HG03175 (cell line): Measurements from ENCODE around the gene LGI2.
"Not testable (repeated sequence)": the region's sequence is repeated elsewhere in the genome, so short reads cannot be mapped to it uniquely, and the experiment has no call there.

Source experiments
- ATAC-seq: cut with Tn5 transposase; IDR thresholded peaks from one replicate; pipeline ENCODE4 v1.9.1; 2021; ENCODE audit warnings: mild to moderate bottlenecking, moderate library complexity; ENCODE audit not compliant: unreplicated experiment

The LGI2 gene, protein sequence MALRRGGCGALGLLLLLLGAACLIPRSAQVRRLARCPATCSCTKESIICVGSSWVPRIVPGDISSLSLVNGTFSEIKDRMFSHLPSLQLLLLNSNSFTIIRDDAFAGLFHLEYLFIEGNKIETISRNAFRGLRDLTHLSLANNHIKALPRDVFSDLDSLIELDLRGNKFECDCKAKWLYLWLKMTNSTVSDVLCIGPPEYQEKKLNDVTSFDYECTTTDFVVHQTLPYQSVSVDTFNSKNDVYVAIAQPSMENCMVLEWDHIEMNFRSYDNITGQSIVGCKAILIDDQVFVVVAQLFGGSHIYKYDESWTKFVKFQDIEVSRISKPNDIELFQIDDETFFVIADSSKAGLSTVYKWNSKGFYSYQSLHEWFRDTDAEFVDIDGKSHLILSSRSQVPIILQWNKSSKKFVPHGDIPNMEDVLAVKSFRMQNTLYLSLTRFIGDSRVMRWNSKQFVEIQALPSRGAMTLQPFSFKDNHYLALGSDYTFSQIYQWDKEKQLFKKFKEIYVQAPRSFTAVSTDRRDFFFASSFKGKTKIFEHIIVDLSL

DNA sequence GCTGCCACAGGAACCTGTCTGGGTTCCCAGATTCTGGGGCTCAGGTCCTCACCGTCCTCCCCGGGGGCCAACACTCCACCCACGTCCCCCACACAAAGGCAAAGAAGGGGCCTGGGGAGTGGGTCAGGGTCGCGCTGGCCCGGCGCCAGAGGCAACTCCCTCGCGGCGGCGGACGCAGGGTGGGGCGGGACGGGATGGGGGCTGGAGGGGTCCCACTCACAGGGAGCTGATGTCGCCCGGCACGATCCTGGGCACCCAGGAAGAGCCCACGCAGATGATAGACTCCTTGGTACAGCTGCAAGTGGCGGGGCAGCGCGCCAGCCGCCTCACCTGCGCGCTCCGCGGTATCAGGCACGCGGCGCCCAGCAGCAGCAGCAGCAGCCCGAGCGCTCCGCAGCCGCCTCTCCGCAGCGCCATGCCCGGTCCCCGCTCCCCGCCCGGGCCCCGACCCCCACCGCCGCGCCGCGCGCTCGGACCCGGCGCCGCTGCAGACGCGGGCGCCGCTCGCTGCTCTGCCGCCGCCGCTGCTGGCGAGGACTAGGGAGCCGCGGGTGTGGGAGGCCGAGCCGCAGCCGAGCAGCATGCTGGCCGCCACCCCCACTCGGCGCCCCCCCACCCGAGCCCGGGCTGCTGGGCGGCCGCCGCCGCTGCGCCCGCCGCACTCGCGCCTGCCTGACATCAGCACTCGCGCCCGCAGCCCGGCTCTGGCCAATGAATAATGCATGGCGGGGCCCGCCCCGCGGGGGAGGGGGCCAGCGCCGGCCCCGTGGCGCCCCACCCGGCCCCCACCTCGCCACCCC lies at the start of gene LGI2:
Gene LGI2, minus strand, starts transcription at position 670 of the 800 bp plus-strand sequence. Its CDS starts 253 bp downstream, at position 417.
- no peak for ATAC-seq

DNA sequence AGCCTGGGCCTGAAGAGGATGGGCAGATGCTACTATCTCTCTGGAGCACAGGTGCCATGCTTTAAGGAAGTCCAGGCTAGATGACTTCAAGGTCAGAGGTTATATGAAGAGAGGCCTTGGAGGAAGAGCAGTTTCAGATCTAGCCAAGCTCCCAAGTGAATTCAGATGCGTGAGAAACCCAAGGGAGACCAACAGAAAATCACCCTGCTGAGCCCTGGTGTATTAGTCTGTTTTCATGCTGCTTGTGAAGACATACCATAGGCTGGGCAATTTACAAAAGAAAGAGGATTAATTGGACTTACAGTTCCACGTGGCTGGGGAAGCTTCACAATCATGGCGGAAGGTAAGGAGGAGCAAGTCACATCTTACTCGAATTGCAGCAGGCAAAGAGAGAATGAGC lies 47.8 kb upstream of the LGI2 start:
- ATAC-seq, result no peak

DNA sequence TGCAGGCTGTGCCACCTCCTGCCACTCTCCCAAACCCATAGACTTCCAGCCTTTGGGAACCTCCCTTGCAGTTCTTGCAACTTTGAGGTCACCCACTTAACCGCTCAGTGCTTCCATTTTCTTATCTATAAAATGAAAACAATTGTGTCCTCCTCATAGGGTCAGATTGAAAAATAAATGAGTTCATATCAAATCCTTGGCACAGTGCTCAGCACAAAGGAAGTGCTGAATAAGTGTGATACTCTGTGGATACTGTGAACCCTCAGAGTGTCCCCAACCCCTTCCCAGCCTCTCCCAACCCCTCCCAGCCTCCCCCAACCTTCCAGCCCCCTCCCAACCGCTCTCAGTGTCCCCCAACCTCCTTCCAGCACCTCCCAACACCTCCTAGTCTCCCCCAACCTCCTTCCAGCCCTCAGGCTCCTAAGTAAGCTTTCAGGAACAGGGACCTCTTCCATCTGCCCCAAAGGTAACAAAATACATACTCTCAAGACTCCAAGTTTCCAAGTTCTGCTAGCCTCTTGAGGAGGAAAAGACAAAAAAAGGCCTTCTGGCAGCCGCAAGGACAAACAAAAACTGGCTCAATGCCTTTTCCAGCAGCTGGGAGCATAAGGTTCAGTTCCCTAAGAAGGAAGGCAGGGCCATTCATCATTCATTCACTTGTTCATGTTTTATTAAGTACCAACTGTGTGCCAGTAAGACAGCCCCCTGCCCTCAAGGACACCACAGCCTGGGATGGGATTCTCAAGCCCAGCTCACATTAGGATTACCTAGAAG lies 46.1 kb upstream of the LGI2 start:
- ATAC-seq, result no peak

DNA sequence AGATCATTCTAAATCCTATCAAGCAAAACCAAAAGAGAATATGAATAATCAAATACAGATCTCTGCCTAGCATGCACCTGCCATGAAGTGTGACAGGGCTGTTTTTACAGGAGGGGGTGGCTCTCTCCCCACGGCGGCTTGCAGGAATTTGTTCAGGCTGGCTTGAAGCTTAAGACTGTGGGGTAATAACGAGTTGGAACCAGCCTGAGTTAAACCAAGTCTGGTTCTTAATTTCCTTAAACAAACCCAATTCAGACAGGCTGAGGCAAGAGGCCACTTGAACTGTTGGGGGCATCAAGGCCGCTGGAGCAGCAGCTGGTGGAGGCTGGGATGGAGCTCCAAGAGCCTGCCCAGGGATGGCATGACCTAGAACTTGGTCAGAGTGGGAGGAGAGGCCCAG lies 45.1 kb upstream of the LGI2 start:
- ATAC-seq, result no peak

DNA sequence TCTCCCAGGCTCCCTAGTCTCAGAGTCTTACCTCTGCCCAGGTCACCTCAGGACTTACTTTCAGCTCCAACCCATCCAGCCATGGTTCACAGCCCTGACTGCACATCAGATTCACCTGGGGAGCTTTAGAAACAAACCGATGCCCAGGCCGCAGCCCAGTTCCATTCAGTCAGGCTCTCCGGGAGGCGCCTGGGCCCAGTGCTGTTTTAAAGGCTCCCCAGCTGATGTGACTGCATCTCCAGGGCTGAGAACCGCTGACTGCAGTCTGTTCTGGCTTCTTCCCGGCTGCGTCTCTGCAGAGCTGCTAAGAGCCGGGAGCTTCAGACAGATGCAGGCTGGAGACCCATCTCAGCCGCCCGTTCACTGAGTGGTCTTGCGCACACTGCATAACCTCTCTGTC lies 44.4 kb upstream of the LGI2 start:
- no peak for ATAC-seq

DNA sequence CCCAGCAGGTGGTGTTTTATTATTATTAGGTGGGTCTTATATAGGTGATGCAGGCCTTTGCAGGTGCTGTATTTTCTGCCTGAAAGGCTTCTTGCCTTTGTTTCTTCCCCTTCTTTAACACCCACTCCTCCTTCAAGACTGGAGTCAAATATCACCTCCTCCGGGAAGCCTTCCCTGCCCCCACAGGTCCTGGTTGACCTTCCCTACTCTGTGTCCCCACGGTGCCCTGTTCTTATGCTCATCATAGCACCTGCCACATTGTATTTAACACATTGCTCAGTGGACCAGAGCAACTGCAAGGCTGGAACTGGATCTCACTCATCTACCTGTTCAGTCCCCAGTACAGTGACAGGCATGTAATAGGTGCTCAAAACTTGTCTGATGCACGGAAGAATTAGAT lies 39.8 kb upstream of the LGI2 start:
- ATAC-seq, result no peak

DNA sequence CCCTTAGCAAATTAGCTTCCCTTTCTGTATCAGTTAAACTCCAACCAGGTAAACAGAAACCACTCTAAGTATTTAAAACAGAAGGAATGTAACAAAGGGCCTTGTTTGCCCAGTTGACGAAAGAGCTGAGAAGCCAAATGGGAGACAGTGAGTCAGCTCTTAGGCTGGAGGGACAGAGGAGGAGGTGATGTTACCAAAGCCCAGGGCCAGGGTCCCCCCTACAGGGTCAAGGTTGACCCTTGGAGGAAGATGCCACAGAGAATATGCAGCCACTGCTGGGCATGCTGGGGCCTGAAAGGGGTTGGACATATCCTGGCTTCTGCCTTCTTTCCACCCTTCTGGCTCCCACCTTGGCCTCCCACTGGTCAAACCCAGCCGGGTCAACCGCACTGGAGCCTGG lies 38.3 kb upstream of the LGI2 start:
- no peak for ATAC-seq

DNA sequence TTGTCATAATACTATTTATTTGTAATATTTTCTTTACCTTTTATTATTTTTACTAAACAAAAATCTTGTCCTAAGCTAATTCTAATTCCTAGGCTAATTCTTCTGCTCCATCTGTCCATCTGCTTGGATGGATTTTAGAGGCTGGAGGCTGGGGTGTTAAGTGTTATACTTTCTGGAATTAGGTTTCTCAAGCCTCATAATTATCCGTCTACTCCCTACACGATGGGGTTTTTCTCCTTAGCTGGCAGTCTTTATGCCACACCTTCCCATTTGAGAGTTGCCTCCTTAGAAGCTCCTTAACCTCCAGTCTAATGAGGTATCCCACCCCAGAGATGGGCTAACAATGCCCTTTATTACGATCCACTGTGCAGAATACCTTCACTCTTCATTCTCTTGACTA lies 37.6 kb upstream of the LGI2 start:
- no peak for ATAC-seq

DNA sequence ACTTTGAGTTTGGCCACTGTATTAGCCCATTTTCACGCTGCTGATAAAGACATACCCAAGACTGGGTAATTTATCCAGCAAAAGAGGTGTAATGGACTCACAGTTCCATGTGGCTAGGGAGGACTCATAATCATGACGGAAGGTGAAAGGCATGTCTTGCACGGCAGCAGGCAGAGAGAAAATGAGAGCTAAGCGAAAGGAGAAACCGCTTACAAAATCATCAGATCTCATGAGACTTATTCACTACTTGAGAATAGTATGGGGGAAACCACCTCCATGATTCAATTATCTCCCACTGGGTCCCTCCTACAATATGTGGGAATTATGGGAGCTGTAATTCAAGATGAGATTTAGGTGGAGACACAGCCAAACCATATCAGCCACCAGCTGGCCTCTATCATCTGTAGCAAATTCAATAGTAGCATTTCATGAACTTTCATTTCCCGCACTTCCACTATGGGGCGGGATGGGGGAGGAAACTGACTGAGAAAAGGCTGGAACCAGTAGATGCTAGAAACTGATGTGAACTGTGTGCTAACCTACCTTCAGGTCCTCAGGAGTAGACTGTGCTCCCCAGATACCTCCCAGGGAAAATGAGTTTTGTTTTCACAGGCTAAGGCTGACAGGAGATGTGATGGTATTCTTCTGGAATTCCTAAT lies 35.3 kb upstream of the LGI2 start:
- ATAC-seq, result no peak

DNA sequence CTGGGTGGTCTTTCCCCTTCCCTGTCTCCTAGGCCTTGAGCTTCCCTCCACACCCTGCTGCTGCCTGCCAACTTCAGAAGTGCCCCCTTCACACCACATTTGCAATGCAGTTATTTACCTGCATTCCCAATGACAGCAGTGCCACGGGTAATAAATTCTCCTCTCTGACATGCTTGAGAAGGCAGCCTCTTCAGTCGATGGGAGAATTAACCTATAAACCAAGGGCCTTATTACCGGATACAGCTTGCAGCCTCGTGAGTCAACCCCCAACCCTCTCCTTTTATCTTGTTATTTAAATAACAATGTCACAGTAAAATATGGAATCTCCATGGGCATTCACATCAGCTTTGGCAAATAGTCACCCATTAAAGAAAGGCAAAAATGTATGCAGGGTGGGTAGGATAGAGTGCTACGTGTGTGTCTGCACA lies 34.7 kb upstream of the LGI2 start:
- ATAC-seq, result no peak

DNA sequence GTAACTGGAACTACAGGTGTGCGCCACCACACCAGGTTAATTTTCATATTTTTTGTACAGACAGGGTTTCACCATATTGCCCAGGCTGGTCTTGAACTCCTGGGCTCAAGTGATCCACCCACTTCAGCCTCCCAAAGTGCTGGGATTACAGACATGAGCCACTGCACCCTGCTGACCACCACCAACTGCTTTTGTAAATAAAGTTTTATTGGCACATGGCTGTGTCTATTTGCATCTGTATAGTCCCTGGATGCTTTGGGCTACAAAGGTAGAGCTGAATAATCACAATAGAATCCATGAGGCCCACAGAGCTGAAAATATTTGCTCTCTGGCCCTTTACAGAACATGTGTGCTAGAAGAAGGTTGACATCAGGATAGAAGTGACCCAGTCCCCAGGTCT lies 33.7 kb upstream of the LGI2 start:
- not testable (repeated sequence) for ATAC-seq

DNA sequence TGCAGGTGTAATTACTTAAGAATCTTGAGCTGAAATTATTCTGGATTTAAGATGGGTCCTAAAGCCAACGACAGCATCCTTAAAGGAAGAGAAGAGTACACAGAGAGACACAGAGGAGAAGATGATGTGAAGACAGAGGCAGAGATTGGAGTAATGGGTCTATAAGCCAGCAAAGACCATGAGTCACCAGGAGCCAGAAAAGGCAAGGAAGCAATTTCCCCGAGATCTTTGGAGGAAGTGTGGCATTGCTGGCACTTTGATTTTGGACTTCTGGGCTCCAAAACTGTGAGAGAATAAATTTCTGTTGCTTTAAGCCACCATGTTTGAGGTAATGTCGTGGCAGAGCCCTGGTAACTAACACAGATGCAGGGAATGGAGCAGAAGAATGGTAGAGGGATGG lies 32.4 kb upstream of the LGI2 start:
- ATAC-seq, result no peak

DNA sequence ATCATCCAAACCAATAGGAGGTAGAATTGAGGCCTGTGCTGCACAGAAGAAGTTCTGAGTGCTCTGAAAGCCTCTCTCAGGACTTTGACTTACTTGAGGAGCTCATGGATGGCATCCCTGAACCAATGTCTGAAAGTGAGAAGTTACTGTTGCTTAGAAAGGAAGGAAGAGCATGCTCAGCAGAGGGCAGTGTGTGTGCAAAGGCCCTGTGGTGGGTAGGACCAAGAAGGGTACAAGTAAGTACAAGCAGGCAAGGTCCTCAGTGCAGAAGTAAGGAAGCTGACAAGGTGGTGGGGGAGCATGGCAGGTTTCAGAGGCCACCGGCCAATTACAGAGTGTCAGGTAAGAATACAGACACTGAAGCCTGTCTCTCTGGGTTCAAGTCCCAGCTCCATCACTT lies 31.4 kb upstream of the LGI2 start:
- ATAC-seq, result no peak

DNA sequence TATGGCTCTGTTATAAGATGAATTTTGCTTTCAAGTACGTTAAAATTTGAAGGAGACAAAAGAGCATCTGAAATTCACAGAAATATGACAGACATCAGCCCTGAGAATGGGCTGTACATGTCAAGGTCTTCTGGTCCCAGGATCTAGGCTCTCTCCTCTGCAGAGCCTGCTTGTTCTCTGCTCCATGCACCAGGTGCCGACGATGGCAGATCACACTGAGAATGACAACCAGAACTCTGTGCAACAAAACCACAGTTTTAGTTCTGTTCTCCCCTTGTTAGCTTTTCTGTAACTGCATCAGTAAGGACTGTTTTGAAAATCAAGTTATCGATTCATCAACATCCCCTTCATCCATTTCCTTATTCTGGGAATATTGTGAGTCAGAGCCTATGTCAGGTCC lies 30.9 kb upstream of the LGI2 start:
- no peak for ATAC-seq

DNA sequence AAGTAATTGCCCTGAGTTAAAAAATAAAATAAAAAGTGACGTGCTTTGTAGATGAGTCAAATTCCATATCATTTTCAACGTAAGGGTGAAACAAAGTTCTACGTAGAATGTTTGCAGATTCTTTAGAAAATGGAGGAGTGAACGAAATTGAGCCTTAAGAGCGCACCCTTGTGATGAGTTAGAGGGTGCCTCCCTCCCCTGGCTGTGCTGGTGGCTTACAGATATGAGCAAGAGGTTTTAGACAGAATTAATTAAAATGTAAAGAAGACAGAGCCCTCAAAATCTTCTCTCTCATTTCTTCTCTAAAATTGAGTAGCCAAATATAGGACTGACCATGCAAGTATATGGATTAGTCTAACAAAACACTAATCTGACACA lies 30.2 kb upstream of the LGI2 start:
- ATAC-seq, result no peak

DNA sequence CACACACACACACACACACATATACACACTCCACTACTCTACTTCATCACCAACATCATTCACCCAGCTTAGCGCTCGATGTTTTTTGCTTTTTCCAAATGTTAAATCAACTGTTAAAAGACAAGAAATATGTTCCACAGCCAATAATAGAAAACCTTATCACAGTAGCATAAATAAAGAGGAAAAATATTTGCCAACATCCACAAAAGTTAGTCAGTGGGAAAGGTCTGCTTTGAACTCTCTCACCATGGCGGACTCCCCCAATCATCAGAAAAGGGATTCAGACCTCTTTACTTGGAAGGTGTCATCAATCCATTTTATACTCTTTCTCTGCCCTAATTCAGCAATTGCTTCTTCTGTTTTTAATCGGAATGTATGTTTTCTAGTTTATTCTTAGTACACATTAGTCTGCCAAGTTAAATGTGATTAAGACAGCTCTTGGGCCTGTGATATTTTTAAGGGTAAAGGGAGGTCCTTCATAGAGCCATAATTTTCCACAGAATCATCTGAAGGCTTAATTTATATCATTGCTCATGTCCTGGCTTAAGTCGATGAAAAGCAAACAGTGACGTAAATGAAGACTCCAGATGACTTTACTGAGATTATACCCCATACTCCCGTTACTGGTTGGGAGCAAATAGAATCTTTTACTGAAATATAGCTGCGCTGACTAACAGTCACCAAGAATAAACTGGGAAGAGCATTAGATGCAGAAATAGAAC lies 29.7 kb upstream of the LGI2 start:
- no peak for ATAC-seq

DNA sequence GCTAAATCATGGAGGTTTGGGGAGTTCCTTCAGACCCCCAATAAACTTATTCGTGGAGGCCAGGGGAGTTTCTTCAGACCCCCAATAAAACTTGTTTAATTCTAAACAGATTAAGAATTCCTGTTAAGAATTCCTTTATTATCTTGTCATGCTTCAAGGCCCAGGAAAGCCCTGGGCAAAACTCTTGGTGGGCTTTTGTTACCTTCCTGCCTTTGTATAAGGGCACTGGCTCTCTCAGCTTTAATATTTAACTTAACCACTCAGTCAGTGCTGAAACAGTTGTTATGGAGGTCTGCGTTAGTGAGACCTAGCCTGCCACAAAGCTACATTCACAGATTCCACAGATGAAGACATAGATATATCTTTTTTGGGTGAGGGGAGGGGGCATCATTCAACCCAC lies 29.0 kb upstream of the LGI2 start:
- no peak for ATAC-seq

DNA sequence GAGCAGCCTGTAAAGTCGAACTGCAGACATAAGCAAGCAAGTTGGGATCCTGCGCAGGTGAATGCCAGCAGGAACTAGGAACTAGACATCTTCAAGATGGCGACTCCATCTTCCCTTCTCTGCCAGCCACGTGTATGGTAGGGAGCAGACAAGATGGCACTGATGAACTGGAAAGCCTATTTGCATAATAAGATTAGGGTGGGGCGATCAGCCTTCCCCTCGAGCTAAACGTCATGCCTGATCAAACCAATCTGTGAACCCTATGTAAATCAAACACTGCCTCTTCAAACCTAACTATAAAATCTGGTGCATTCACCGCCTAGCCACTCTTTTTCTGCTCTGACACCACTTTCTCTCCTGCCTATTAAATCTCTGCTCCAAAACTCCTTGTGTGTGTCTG lies 28.1 kb upstream of the LGI2 start:
- ATAC-seq, result no peak

DNA sequence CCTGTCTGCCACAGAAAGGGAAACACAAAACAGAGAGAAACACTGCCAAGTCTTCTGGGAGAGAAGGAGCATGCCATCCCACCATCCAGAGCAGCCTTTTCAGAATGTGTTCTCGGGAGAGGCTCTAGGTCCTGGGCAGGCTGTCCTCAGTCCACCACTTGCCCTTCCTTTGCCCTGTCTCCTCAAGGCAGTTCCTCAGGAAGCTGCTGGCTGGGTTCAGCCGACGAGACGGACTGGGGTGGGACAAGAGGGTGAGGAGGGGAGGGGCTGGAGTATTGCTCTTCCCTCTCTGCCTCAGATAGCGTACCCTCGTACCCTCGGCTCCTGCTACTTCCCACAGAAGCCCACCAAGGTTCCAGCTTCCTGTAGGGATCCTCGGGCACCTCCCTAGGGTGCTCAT lies 26.6 kb upstream of the LGI2 start:
- ATAC-seq, result no peak

DNA sequence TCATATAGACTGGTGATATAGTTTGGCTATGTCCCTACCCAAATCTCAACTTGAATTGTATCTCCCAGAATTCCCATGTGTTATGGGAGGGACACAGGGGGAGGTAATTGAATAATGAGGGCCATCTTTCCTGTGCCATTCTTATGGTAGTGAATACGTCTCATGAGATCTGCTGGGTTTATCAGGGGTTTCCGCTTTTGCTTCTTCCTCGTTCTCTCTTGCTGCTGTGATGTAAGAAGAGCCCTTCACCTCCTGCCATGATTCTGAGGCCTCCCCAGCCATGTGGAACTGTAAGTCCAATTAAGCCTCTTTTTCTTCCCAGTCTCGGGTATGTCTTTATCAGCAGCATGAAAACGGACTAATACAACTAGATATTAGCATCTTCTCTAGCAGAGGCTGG lies 21.3 kb upstream of the LGI2 start:
- not testable (repeated sequence) for ATAC-seq
